ENCODE measurements around the gene DDX52.
A peak's percentile ranks its signal among the peaks of the same experiment; 100 is the strongest.

DDX52 gene

GRCh38 chr17:37661400-37662014 is 18.3 kb upstream of the DDX52 start:
- Histone ChIP-seq H3K4me2 (no peak overlapping the region), H4K20me1 (ENCODE audit: insufficient read depth) (no peaks in the 10 kb centered on the region), H3K79me2 (ENCODE audit: insufficient read depth, low read depth) (no peaks in the 10 kb centered on the region), H3K27me3 (ENCODE audit: insufficient read depth, low read depth) (no peaks in the 10 kb centered on the region), H3K4me3 (IDR thresholded peaks at IDR 0.05; ENCODE audit: insufficient read depth, low read depth, low read length) (no peak overlapping the region), H3K4me1 (ENCODE audit: low read depth, poor library complexity, severe bottlenecking) (no peaks in the 10 kb centered on the region), H3K9ac (no peak overlapping the region), H2AFZ (ENCODE audit: low read depth) (no peak overlapping the region), H3K36me3 (ENCODE audit: insufficient read depth) (no peaks in the 10 kb centered on the region), H3K27ac (no peak overlapping the region)
- 0 out of 2 replicates have a peak, but pooled peaks have one; percentile 16 for TF ChIP-seq CTCF (conservative IDR thresholded peaks at IDR 0.05; ENCODE audit: low read depth, low read length)

GRCh38 chr17:37659925-37660324 is 16.7 kb upstream of the DDX52 start:
- Histone ChIP-seq H2AFZ (ENCODE audit: low read depth) (no peak overlapping the region), H3K36me3 (ENCODE audit: insufficient read depth) (no peaks in the 10 kb centered on the region), H3K9ac (no peak overlapping the region), H3K4me2 (no peak overlapping the region), H3K79me2 (ENCODE audit: insufficient read depth, low read depth) (no peaks in the 10 kb centered on the region), H3K4me1 (ENCODE audit: low read depth, poor library complexity, severe bottlenecking) (no peaks in the 10 kb centered on the region), H3K4me3 (IDR thresholded peaks at IDR 0.05; ENCODE audit: insufficient read depth, low read depth, low read length) (no peak overlapping the region), H3K27me3 (ENCODE audit: insufficient read depth, low read depth) (no peaks in the 10 kb centered on the region), H4K20me1 (ENCODE audit: insufficient read depth) (no peaks in the 10 kb centered on the region), H3K27ac (no peak overlapping the region)
- TF ChIP-seq CTCF (conservative IDR thresholded peaks at IDR 0.05; ENCODE audit: low read depth, low read length): no peak

GRCh38 chr17:37657202-37657601 is 14.0 kb upstream of the DDX52 start:
- H3K36me3 ChIP-seq (ENCODE audit: insufficient read depth): no peaks in the 10 kb centered on the region
- no peak overlapping the region for H3K27ac ChIP-seq
- H3K4me1 ChIP-seq (ENCODE audit: low read depth, poor library complexity, severe bottlenecking): no peaks in the 10 kb centered on the region

GRCh38 chr17:37651849-37652248 is 8.6 kb upstream of the DDX52 start:
- no peak for TF ChIP-seq CTCF (conservative IDR thresholded peaks at IDR 0.05; ENCODE audit: low read depth, low read length)
- Histone ChIP-seq H3K4me1 (ENCODE audit: low read depth, poor library complexity, severe bottlenecking) (no peaks in the 10 kb centered on the region), H2AFZ (ENCODE audit: low read depth) (no peak overlapping the region), H3K79me2 (ENCODE audit: insufficient read depth, low read depth) (no peaks in the 10 kb centered on the region), H3K27me3 (ENCODE audit: insufficient read depth, low read depth) (no peaks in the 10 kb centered on the region), H3K4me3 (IDR thresholded peaks at IDR 0.05; ENCODE audit: insufficient read depth, low read depth, low read length) (no peak overlapping the region), H3K4me2 (no peak overlapping the region), H3K9ac (no peak overlapping the region), H3K36me3 (ENCODE audit: insufficient read depth) (no peaks in the 10 kb centered on the region), H3K27ac (no peak overlapping the region), H4K20me1 (ENCODE audit: insufficient read depth) (no peaks in the 10 kb centered on the region)

More at GRCh38 chr17:37657202-37657601, 14.0 kb upstream of the DDX52 start:
- Histone ChIP-seq H4K20me1 (ENCODE audit: insufficient read depth) (no peaks in the 10 kb centered on the region), H3K27me3 (ENCODE audit: insufficient read depth, low read depth) (no peaks in the 10 kb centered on the region), H3K4me2 (no peak overlapping the region), H3K79me2 (ENCODE audit: insufficient read depth, low read depth) (no peaks in the 10 kb centered on the region), H2AFZ (ENCODE audit: low read depth) (no peak overlapping the region), H3K9ac (no peak overlapping the region), H3K4me3 (IDR thresholded peaks at IDR 0.05; ENCODE audit: insufficient read depth, low read depth, low read length) (no peak overlapping the region)
- TF ChIP-seq CTCF (conservative IDR thresholded peaks at IDR 0.05; ENCODE audit: low read depth, low read length): no peak
